EH (cell line): Measurements from ENCODE around the gene CADM1.

ENCODE experiments used
- DNase-seq: peaks from one replicate; pipeline ENCODE4 v3.0.0-alpha.2; 2015; ENCODE audit warnings: low read depth

CADM1 gene

GRCh38 chr11:115398333-115399080 is 105.7 kb downstream of the CADM1 start:
- DNase-seq, result no peak

GRCh38 chr11:115396533-115396932 is 107.7 kb downstream of the CADM1 start:
- no peak for DNase-seq

- no peak for DNase-seq
These were observed 110.3 kb downstream of the CADM1 start for GRCh38 chr11:115393950-115394349.

- DNase-seq, result no peak
These were observed 112.6 kb downstream of the CADM1 start for GRCh38 chr11:115391598-115391997.

- DNase-seq, result no peak
These were observed 113.1 kb downstream of the CADM1 start for GRCh38 chr11:115391160-115391559.

- no peak for DNase-seq
These were observed 113.8 kb downstream of the CADM1 start for GRCh38 chr11:115390441-115390840.

GRCh38 chr11:115389790-115390189 is 114.4 kb downstream of the CADM1 start:
- no peak for DNase-seq

- no peak for DNase-seq
These were observed 119.0 kb downstream of the CADM1 start for GRCh38 chr11:115385226-115385625.

GRCh38 chr11:115384236-115384635 is 120.0 kb downstream of the CADM1 start:
- DNase-seq, result no peak

GRCh38 chr11:115383431-115383830 is 120.8 kb downstream of the CADM1 start:
- DNase-seq, result no peak

- no peak for DNase-seq
These were observed 124.7 kb downstream of the CADM1 start for GRCh38 chr11:115379528-115379927.

GRCh38 chr11:115378557-115378956 is 125.7 kb downstream of the CADM1 start:
- no peak for DNase-seq

- no peak for DNase-seq
These were observed 126.3 kb downstream of the CADM1 start for GRCh38 chr11:115377882-115378296.

- DNase-seq, result no peak
These were observed 135.6 kb downstream of the CADM1 start for GRCh38 chr11:115368616-115369015.

- peak; percentile 25 for DNase-seq
These were observed 137.4 kb downstream of the CADM1 start for GRCh38 chr11:115366826-115367225.

- DNase-seq, result no peak
These were observed 138.3 kb downstream of the CADM1 start for GRCh38 chr11:115365907-115366306.

- no peak for DNase-seq
These were observed 139.3 kb downstream of the CADM1 start for GRCh38 chr11:115364896-115365295.

GRCh38 chr11:115363921-115364320 is 140.3 kb downstream of the CADM1 start:
- no peak for DNase-seq

- DNase-seq, result no peak
These were observed 140.8 kb downstream of the CADM1 start for GRCh38 chr11:115363426-115363825.

GRCh38 chr11:115362997-115363396 is 141.2 kb downstream of the CADM1 start:
- DNase-seq, result no peak

GRCh38 chr11:115361025-115361424 is 143.2 kb downstream of the CADM1 start:
- DNase-seq, result no peak

- DNase-seq, result no peak
These were observed 143.9 kb downstream of the CADM1 start for GRCh38 chr11:115360186-115360824.

GRCh38 chr11:115357066-115357465 is 147.1 kb downstream of the CADM1 start:
- DNase-seq, result no peak
